Muscle layer of colon (tissue), 2 donors: ENCODE measurements around the gene ALK.

Experiments
- H3K27ac ChIP-seq: one replicate; pipeline ENCODE4 v1.7.0; 2013; ENCODE audit warnings: low read depth, mild to moderate bottlenecking, low read length, moderate library complexity
- H3K27me3 ChIP-seq, 2 donors: one replicate each; pipeline ENCODE4 v1.7.0; 2013; ENCODE audit warnings: low read length in 2 of 2, mild to moderate bottlenecking in 2 of 2; ENCODE audit not compliant: insufficient read depth in 2 of 2, control insufficient read depth in 1 of 2
- H3K36me3 ChIP-seq: one replicate; pipeline ENCODE4 v1.7.0; 2013; ENCODE audit warnings: mild to moderate bottlenecking, low read length; ENCODE audit not compliant: insufficient read depth
- H3K4me1 ChIP-seq: one replicate; pipeline ENCODE4 v1.7.0; 2013; ENCODE audit warnings: mild to moderate bottlenecking, low read length; ENCODE audit not compliant: insufficient read depth
- H3K4me3 ChIP-seq, 2 donors: one replicate each; pipeline ENCODE4 v1.7.0; 2013; ENCODE audit warnings: low read length in 2 of 2, low read depth in 1 of 2, mild to moderate bottlenecking in 1 of 2, moderate library complexity in 1 of 2
- H3K9ac ChIP-seq: one replicate; pipeline ENCODE4 v1.7.0; 2013; ENCODE audit warnings: low read length
- H3K9me3 ChIP-seq: one replicate; pipeline ENCODE4 v1.7.0; 2013; ENCODE audit warnings: mild to moderate bottlenecking, low read length
- donor health status: abdominal sarcoma.
- donor health status: Adenocarcinoma of cecum.

Gene ALK

GRCh38 chr2:29273685-29274611, 647.4 kb downstream of the ALK start:
- Histone ChIP-seq H3K27me3 (no peaks in the 10 kb centered on the region), H3K9ac (no peak overlapping the region), H3K4me3 (no peak overlapping the region), H3K9me3 (no peaks in the 10 kb centered on the region), H3K27ac (no peak overlapping the region), H3K36me3 (no peaks in the 10 kb centered on the region), H3K4me1 (no peaks in the 10 kb centered on the region)

- Histone ChIP-seq H3K4me1 (no peaks in the 10 kb centered on the region), H3K27me3 (no peaks in the 10 kb centered on the region)
Observed at GRCh38 chr2:29273004-29273684, 648.2 kb downstream of the ALK start.

GRCh38 chr2:29272311-29272710, 649.1 kb downstream of the ALK start:
- H3K9me3 ChIP-seq = no peaks in the 10 kb centered on the region
- H3K36me3 ChIP-seq = no peaks in the 10 kb centered on the region
- no peak overlapping the region for H3K4me3 ChIP-seq
- H3K9ac ChIP-seq = no peak overlapping the region
- no peaks in the 10 kb centered on the region for H3K27me3 ChIP-seq
- no peaks in the 10 kb centered on the region for H3K4me1 ChIP-seq
- H3K27ac ChIP-seq = no peak overlapping the region

More at GRCh38 chr2:29273004-29273684, 648.2 kb downstream of the ALK start:
- no peak overlapping the region for H3K4me3 ChIP-seq
- no peak overlapping the region for H3K27ac ChIP-seq
- H3K9me3 ChIP-seq = no peaks in the 10 kb centered on the region
- no peak overlapping the region for H3K9ac ChIP-seq
- no peaks in the 10 kb centered on the region for H3K36me3 ChIP-seq

GRCh38 chr2:29270701-29271121, 650.7 kb downstream of the ALK start:
- Histone ChIP-seq H3K27ac (no peak overlapping the region), H3K4me1 (no peaks in the 10 kb centered on the region), H3K4me3 (no peak overlapping the region), H3K9me3 (peaks cover 3% of the 10 kb centered on the region), H3K27me3 (no peaks in the 10 kb centered on the region), H3K36me3 (no peaks in the 10 kb centered on the region), H3K9ac (no peak overlapping the region)

- Histone ChIP-seq H3K27me3 (no peaks in the 10 kb centered on the region), H3K4me1 (no peaks in the 10 kb centered on the region)
Observed at GRCh38 chr2:29269765-29270109, 651.6 kb downstream of the ALK start.

GRCh38 chr2:29269095-29269764, 652.2 kb downstream of the ALK start:
- Histone ChIP-seq H3K9me3 (peaks cover 3% of the 10 kb centered on the region), H3K27me3 (no peaks in the 10 kb centered on the region), H3K36me3 (no peaks in the 10 kb centered on the region), H3K9ac (no peak overlapping the region), H3K4me1 (no peaks in the 10 kb centered on the region), H3K4me3 (no peak overlapping the region), H3K27ac (no peak overlapping the region)

More at GRCh38 chr2:29269765-29270109, 651.6 kb downstream of the ALK start:
- Histone ChIP-seq H3K4me3 (no peak overlapping the region), H3K27ac (no peak overlapping the region), H3K9me3 (peaks cover 3% of the 10 kb centered on the region), H3K9ac (no peak overlapping the region), H3K36me3 (no peaks in the 10 kb centered on the region)

GRCh38 chr2:29267720-29268119, 653.7 kb downstream of the ALK start:
- Histone ChIP-seq H3K27me3 (no peaks in the 10 kb centered on the region), H3K9me3 (peaks cover 3% of the 10 kb centered on the region), H3K9ac (no peak overlapping the region), H3K4me3 (no peak overlapping the region), H3K4me1 (no peaks in the 10 kb centered on the region), H3K27ac (no peak overlapping the region), H3K36me3 (no peaks in the 10 kb centered on the region)

- H3K4me3 ChIP-seq = no peak overlapping the region
- H3K9me3 ChIP-seq = peaks cover 3% of the 10 kb centered on the region
- H3K9ac ChIP-seq = no peak overlapping the region
- no peaks in the 10 kb centered on the region for H3K27me3 ChIP-seq
- H3K36me3 ChIP-seq = no peaks in the 10 kb centered on the region
- no peaks in the 10 kb centered on the region for H3K4me1 ChIP-seq
- no peak overlapping the region for H3K27ac ChIP-seq
Observed at GRCh38 chr2:29263886-29264285, 657.5 kb downstream of the ALK start.

DNA sequence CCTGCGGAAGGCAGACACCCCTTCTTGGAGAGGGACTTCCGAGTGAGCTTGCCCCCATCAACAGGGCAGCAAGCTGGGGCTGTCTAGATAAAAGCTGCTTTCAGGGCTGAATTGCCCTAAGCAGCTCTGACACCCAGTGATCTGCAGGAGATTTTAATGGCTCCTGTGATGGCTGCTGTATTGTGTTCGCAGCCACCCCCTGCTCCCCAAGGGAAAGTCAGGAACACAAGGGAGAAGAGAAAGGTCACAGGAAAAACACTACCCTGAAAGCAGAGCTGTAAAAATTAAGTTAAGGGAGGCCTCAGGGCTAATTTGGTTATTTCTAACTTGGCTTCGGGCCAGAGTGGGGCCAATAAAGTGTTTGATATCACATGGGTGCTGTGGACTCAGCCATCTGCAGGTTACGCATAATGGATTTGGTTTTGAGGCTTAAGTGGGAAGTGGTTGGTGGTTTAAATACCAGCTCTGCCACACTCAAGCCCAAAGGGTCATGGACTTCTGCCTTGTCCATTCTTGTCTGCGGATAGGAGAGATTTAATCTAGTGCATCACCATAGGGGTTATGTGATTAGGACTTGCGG, 658.6 kb downstream of the ALK start:
- Histone ChIP-seq H3K36me3 (no peaks in the 10 kb centered on the region), H3K9me3 (peaks cover 3% of the 10 kb centered on the region), H3K4me1 (no peaks in the 10 kb centered on the region), H3K27ac (no peak overlapping the region), H3K9ac (no peak overlapping the region), H3K27me3 (no peaks in the 10 kb centered on the region), H3K4me3 (no peak overlapping the region)

DNA sequence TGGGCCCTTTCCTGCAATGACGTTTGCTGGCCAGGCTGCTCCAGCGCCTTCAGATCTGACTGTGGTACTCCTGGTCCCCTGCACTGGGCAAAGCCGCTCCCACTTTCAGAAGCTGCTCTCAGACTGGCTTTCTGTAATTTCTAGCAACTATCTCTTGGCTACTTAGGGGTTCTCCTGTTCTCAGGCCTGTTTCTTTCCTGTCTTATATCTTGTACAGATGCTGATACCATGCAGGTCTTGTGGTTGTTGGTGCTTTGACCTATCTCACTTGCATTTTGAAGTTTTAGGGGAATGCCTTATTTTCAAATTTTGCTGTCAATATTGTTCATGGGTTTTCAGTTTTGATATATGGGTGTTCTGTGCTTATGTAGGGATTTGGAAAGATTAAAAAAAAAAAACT, 660.4 kb downstream of the ALK start:
- H3K4me3 ChIP-seq = no peak overlapping the region
- H3K9me3 ChIP-seq = no peaks in the 10 kb centered on the region
- no peaks in the 10 kb centered on the region for H3K36me3 ChIP-seq
- H3K4me1 ChIP-seq = no peaks in the 10 kb centered on the region
- H3K27ac ChIP-seq = no peak overlapping the region
- no peaks in the 10 kb centered on the region for H3K27me3 ChIP-seq
- no peak overlapping the region for H3K9ac ChIP-seq

DNA sequence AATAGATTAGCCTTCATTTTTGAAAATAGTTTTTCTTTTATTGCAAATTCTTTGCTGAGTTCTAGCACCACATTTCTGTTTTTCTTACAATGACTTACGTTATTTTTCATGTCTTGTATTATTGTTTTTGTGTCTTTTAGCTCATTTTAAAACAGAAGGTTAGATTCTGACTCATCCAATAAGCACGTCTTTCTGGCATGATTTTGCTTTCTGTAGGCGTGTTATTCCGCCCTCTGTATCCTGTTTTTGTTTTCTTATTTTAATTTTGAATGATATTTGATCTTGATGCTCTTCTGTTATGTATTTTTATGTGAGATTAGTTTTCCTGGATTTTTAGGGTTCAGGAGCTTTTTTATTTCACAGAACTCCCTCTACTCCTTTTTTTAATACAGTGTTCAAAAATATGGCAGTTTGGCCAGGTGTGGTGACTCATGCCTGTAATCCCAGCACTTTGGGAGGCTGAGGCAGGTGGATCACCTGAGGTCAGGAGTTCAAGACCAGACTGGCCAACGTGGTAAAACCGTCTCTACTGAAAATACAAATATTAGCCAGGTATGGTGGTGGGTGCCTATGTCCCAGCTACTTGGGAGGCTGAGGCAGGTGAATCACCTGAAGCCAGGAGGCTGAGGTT, 661.1 kb downstream of the ALK start:
- H3K9me3 ChIP-seq = no peaks in the 10 kb centered on the region
- H3K9ac ChIP-seq = no peak overlapping the region
- H3K36me3 ChIP-seq = no peaks in the 10 kb centered on the region
- no peak overlapping the region for H3K27ac ChIP-seq
- no peak overlapping the region for H3K4me3 ChIP-seq
- H3K4me1 ChIP-seq = no peaks in the 10 kb centered on the region
- no peaks in the 10 kb centered on the region for H3K27me3 ChIP-seq
